Transverse colon (tissue), 4 donors: ENCODE results near the gene DISC1. TPM values are rescaled to one million over a fixed set of nuclear protein-coding genes. Genes with fewer than 3 reads are reported as not detected.

Source experiments
- DNase-seq: peaks from one replicate; pipeline ENCODE4 v3.0.0-alpha.2; 2019
- H3K27ac ChIP-seq, 4 donors: fragments of 200-600 bp; sonication (generic); 2 replicates each; pipeline ENCODE4 v1.5.1; 2016 to 2018; ENCODE audit warnings: inconsistent platforms in 4 of 4
- H3K27me3 ChIP-seq: fragments of 200-600 bp; sonication (generic); 2 replicates; pipeline ENCODE4 v1.5.1; 2017; ENCODE audit warnings: inconsistent platforms
- H3K36me3 ChIP-seq, 4 donors: fragments of 200-600 bp; sonication (generic); 2 replicates each; pipeline ENCODE4 v1.5.1; 2017 to 2019; ENCODE audit warnings: inconsistent platforms in 4 of 4
- H3K4me1 ChIP-seq, 4 donors: fragments of 200-600 bp; sonication (generic); 2 replicates each; pipeline ENCODE4 v1.5.1; 2017 to 2020; ENCODE audit warnings: inconsistent platforms in 4 of 4
- H3K4me3 ChIP-seq, 4 donors: fragments of 200-600 bp; sonication (generic); 1 replicate in 1 of 4; 2 replicates in 3 of 4; pipeline versions ENCODE4 v1.5.1 to v1.6.1; 2017 to 2019; ENCODE audit warnings: inconsistent platforms in 4 of 4
- H3K9me3 ChIP-seq, 2 donors: fragments of 200-600 bp; sonication (generic); 2 replicates each; pipeline ENCODE4 v1.5.1; 2017 to 2019; ENCODE audit warnings: inconsistent platforms in 2 of 2
- CTCF ChIP-seq, 5 experiments: fragments of 200-600 bp in 3 of 5; fragments of 450-650 bp in 2 of 5; sonication (generic) in 3 of 5; IDR thresholded peaks; 1 replicate in 2 of 5; 2 replicates in 3 of 5; pipeline ENCODE4 v1.5.1; 2016 to 2017; ENCODE audit warnings: antibody characterized with exemption in 5 of 5, inconsistent platforms in 3 of 5, mild to moderate bottlenecking in 2 of 5, moderate library complexity in 1 of 5
- EP300 ChIP-seq: sonication (generic); formaldehyde crosslinking; IDR thresholded peaks from one replicate; pipeline ENCODE4 v1.6.1; 2017; ENCODE audit warnings: antibody characterized with exemption, low read depth
- POLR2A ChIP-seq: fragments of 450-650 bp; IDR thresholded peaks from one replicate; pipeline ENCODE4 v1.6.1; 2016; ENCODE audit warnings: antibody characterized with exemption, mild to moderate bottlenecking, moderate library complexity
- POLR2AphosphoS5 ChIP-seq, 3 donors: sonication (generic); formaldehyde crosslinking; IDR thresholded peaks; one replicate each; pipeline ENCODE4 v1.6.1; 2016; ENCODE audit warnings: antibody characterized with exemption in 3 of 3
- WGBS, 2 donors: methylation state at CpG; one replicate each; pipeline ENCODE4 v1.1.5; 2018; ENCODE audit warnings: low coverage in 1 of 2; 5-methylcytosine and 5-hydroxymethylcytosine counted together
- in situ Hi-C, 4 donors: fragments of 200-750 bp; cut with MboI; loops; one replicate each; pipeline versions ENCODE4 v1.15.0 to v1.15.1; 2017; ENCODE audit warnings: low sequenced_read_pairs in 3 of 4, low pct_ligation_motif_present in 1 of 4, low pct_unique_long_range_greater_than_20kb in 1 of 4
- intact Hi-C: fragments of 100-400 bp; cut with DNase I; formaldehyde crosslinking; loops from one replicate; pipeline ENCODE4 v1.15.1; 2023; ENCODE audit warnings: low total_unique reads
- total RNA-seq, 4 donors: library from RNA; depleted of rRNA; stranded (reverse); fragments of >200 nt; gene quantifications; one replicate each; pipeline ENCODE4 v1.1.0, GENCODE V29; 2016

The DISC1 gene
- total RNA-seq, 4 donors from 2014 or later: 7.8 to 20.3 (median 11.5) TPM

- Histone ChIP-seq H3K9me3 (peaks cover 0 to 3% of the 10 kb centered on the region in 2 donors), H3K36me3 (no peaks in the 10 kb centered on the region), H3K27me3 (no peaks in the 10 kb centered on the region), H3K4me3 (no peak overlapping the region), H3K4me1 (peaks cover 0 to 17% (median 6%) of the 10 kb centered on the region in 4 donors), H3K27ac (no peak overlapping the region)
- in situ Hi-C loops (loop anchor here in 2 of 4 donors (10.0 kb wide), 2 partner anchors 252 to 262 kb away; no protein-coding TSS in a partner anchor), intact Hi-C loops (loop anchor here (5.0 kb wide), 1 partner anchor 249 kb away; no protein-coding TSS in a partner anchor)
- 56 to 73% methylated on average over 4 of the region's 4 CpGs for WGBS, 2 donors
- TF ChIP-seq EP300 (no peak), CTCF (IDR thresholded peaks at IDR 0.05) (no peak), POLR2A (no peak), POLR2AphosphoS5 (IDR thresholded peaks at IDR 0.05) (no peak)
- no peak for DNase-seq
These were observed 19.9 kb upstream of the DISC1 start for GRCh38 chr1:231606712-231607111.

- no peak for TF ChIP-seq CTCF (IDR thresholded peaks at IDR 0.05)
- no peak for TF ChIP-seq POLR2A
- no peak for TF ChIP-seq EP300
- TF ChIP-seq POLR2AphosphoS5 (IDR thresholded peaks at IDR 0.05): no peak
- no peaks in the 10 kb centered on the region for H3K4me1 ChIP-seq
- WGBS, 2 donors: 91 to 100% methylated on average over 1 to 2 of the region's 2 CpGs
- no peak for DNase-seq
- H3K9me3 ChIP-seq: peaks cover 0 to 3% of the 10 kb centered on the region in 2 donors
- intact Hi-C loops (no loop called here), in situ Hi-C loops (no loop called here)
- no peaks in the 10 kb centered on the region for H3K27me3 ChIP-seq
- no peak overlapping the region for H3K4me3 ChIP-seq
- H3K27ac ChIP-seq: no peak overlapping the region
- H3K36me3 ChIP-seq: no peaks in the 10 kb centered on the region
These were observed 16.2 kb upstream of the DISC1 start for GRCh38 chr1:231610388-231610787.

- 87 to 90% methylated on average over 4 to 5 of the region's 5 CpGs for WGBS, 2 donors
- Histone ChIP-seq H3K4me3 (no peak overlapping the region), H3K4me1 (no peaks in the 10 kb centered on the region), H3K9me3 (peaks cover 0 to 3% of the 10 kb centered on the region in 2 donors), H3K27ac (no peak overlapping the region), H3K36me3 (no peaks in the 10 kb centered on the region), H3K27me3 (no peaks in the 10 kb centered on the region)
- TF ChIP-seq POLR2A (no peak), CTCF (IDR thresholded peaks at IDR 0.05) (no peak), POLR2AphosphoS5 (IDR thresholded peaks at IDR 0.05) (no peak), EP300 (no peak)
- intact Hi-C loops (no loop called here), in situ Hi-C loops (no loop called here)
- no peak for DNase-seq
These were observed 15.5 kb upstream of the DISC1 start for GRCh38 chr1:231611111-231611510.

- in situ Hi-C loops: no loop called here
- DNase-seq: no peak
- H3K27ac ChIP-seq: peak overlapping the region in 3 of 4 donors; percentile 49 to 67 (median 64)
- intact Hi-C loops: no loop called here
- no peak overlapping the region for H3K4me3 ChIP-seq
- H3K27me3 ChIP-seq: no peaks in the 10 kb centered on the region
- no peaks in the 10 kb centered on the region for H3K36me3 ChIP-seq
- no peak for TF ChIP-seq EP300
- no peak for TF ChIP-seq CTCF (IDR thresholded peaks at IDR 0.05)
- no peak for TF ChIP-seq POLR2AphosphoS5 (IDR thresholded peaks at IDR 0.05)
- no peak for TF ChIP-seq POLR2A
- WGBS, 2 donors: 90 to 100% methylated on average over 1 to 5 of the region's 5 CpGs
- H3K4me1 ChIP-seq: no peaks in the 10 kb centered on the region
- peaks cover 0 to 3% of the 10 kb centered on the region in 2 donors for H3K9me3 ChIP-seq
These were observed 14.7 kb upstream of the DISC1 start for GRCh38 chr1:231611851-231612250.
